Lower leg skin (tissue), 4 donors: ENCODE data around the gene SEMA3D. TPM values are rescaled to one million over a fixed set of nuclear protein-coding genes. Genes with fewer than 3 reads are reported as not detected.

Experiments
- DNase-seq, 2 donors: peaks; one replicate each; pipeline ENCODE4 v3.0.0-alpha.2; 2019; ENCODE audit warnings: low spot score in 2 of 2
- H3K4me3 ChIP-seq: fragments of 200-600 bp; sonication (generic); 2 replicates; pipeline ENCODE4 v1.5.1; 2017; ENCODE audit warnings: mild to moderate bottlenecking, low read depth; ENCODE audit not compliant: poor library complexity, severe bottlenecking
- POLR2A ChIP-seq, 2 donors: fragments of 450-650 bp; IDR thresholded peaks; one replicate each; pipeline ENCODE4 v1.6.1; 2016 to 2017; ENCODE audit warnings: antibody characterized with exemption in 2 of 2, mild to moderate bottlenecking in 1 of 2, moderate library complexity in 1 of 2
- WGBS, 2 donors: methylation state at CpG; one replicate each; pipeline ENCODE4 v1.1.5; 2018; 5-methylcytosine and 5-hydroxymethylcytosine counted together
- intact Hi-C: fragments of 100-400 bp; cut with DNase I; formaldehyde crosslinking; loops from one replicate; pipeline ENCODE4 v1.15.0; 2023; ENCODE audit warnings: low total_unique reads
- total RNA-seq, 4 donors: library from RNA; depleted of rRNA; stranded (reverse); fragments of >200 nt; gene quantifications; one replicate each; pipeline ENCODE4 v1.1.0, GENCODE V29; 2016
- TF ChIP-seq, protein P1 (sequence below), 3 donors: fragments of 450-650 bp; IDR thresholded peaks; one replicate each; pipeline ENCODE4 v1.5.1; 2016; ENCODE audit warnings: antibody characterized with exemption in 3 of 3, mild to moderate bottlenecking in 3 of 3, moderate library complexity in 2 of 3

The SEMA3D gene
- total RNA-seq, 4 donors from 2014 or later, result 2.4 to 4.7 (median 2.7) TPM

DNA sequence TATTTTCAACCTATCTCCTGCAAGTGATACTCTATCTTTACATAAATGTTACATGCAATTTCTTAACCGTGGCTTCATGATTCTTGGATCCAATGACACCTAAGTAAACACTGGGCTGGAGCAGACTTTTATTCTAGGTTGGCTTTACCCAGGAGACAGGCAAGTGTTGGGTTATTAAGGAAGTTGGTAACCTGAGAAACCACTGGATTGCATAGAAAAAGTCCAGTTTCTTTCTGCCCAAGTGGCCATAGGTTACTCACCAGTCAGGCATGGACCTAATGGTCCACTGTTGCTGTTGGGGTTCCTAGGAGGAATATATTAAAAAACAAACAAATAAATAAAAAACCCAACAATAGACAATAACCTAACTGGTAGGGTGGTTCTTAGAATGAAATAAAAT is 112.8 kb downstream of the SEMA3D start:
- H3K4me3 ChIP-seq, result no peak overlapping the region
- intact Hi-C loops, result no loop called here
- no peak for TF ChIP-seq POLR2A (IDR thresholded peaks at IDR 0.05)
- TF ChIP-seq, protein P1, sequence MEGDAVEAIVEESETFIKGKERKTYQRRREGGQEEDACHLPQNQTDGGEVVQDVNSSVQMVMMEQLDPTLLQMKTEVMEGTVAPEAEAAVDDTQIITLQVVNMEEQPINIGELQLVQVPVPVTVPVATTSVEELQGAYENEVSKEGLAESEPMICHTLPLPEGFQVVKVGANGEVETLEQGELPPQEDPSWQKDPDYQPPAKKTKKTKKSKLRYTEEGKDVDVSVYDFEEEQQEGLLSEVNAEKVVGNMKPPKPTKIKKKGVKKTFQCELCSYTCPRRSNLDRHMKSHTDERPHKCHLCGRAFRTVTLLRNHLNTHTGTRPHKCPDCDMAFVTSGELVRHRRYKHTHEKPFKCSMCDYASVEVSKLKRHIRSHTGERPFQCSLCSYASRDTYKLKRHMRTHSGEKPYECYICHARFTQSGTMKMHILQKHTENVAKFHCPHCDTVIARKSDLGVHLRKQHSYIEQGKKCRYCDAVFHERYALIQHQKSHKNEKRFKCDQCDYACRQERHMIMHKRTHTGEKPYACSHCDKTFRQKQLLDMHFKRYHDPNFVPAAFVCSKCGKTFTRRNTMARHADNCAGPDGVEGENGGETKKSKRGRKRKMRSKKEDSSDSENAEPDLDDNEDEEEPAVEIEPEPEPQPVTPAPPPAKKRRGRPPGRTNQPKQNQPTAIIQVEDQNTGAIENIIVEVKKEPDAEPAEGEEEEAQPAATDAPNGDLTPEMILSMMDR (IDR thresholded peaks at IDR 0.05), result no peak
- DNase-seq, result no peak
- WGBS, 2 donors, result 82 to 86% methylated on average over 1 of the region's 1 CpG

DNA sequence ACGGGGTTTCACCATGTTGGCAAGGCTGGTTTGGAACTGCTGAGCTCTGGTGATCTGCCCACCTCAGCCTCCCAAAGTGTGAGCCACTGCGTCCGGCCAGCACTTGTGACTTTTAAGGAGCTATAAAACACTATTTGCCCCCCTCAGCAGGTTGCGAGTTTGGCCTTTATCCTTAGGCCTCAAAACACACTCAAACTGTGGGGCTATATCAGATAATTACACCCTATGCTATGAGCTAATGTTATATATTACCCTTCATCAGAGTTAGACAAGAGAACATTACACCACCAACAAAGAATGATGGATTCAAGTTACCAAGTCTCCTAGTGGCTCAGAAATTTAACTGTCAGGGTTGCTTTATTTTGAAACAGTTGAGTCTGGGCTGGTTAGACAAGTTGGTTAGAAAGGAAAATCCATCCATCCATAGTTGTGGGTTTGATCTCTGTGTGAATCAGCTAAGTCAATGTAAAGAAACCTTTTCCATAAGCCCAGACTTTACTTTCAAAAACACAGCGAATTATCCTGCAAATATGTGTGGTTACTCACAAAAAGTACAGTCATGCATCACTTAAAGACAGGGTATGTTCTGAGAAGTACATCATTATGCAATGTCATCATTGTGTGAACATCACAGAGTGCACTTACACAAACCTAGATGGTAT is 115.8 kb downstream of the SEMA3D start:
- no peak overlapping the region for H3K4me3 ChIP-seq
- DNase-seq, result no peak
- intact Hi-C loops, result no loop called here
- WGBS, 2 donors, result 96 to 99% methylated on average over 5 of the region's 5 CpGs
- TF ChIP-seq, protein P1 (IDR thresholded peaks at IDR 0.05), result no peak
- TF ChIP-seq POLR2A (IDR thresholded peaks at IDR 0.05), result no peak

DNA sequence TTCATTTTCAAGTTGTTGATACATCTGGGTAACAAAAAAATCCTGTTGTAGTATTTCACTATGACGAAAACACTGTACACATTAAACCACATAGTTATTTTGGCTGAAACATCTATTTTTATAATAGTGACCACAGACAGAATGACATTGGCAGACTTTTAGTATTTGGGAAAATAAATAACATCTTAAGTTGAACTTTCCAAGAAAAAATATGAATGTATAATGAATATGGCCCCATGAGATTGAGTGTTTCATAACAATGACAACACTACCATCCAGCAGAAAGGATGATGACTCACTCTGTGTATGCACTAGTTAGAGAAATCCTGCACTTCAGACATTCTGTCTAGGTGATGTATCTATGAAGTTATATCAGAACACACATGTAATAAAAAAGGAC is 118.1 kb downstream of the SEMA3D start:
- no peak for DNase-seq
- no peak for TF ChIP-seq POLR2A (IDR thresholded peaks at IDR 0.05)
- TF ChIP-seq, protein P1 (IDR thresholded peaks at IDR 0.05), result no peak
- intact Hi-C loops, result no loop called here
- WGBS, 2 donors, result 50 to 66% methylated on average over 1 of the region's 1 CpG
- no peak overlapping the region for H3K4me3 ChIP-seq

DNA sequence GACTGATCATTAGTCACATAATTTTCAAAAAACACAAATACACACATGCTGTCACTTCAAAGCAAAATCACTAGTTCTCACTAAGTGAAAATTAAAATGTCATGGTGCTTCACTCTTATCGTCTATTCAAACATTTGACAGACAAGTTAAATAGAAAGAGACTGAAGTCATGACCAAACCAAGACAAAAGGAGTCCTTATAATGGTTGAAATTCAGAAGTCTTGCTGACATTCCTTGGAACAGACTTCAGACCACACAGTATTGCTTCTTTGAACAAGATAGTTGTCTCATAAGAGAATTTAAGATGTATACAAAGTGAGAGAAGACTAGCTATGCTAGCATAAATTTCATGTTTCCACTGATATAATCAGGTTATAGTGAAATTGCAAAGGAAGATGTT is 119.5 kb downstream of the SEMA3D start:
- WGBS, 2 donors, result 73 to 90% methylated on average over 1 of the region's 1 CpG
- TF ChIP-seq, protein P1 (IDR thresholded peaks at IDR 0.05), result no peak
- TF ChIP-seq POLR2A (IDR thresholded peaks at IDR 0.05), result no peak
- DNase-seq, result no peak
- no peak overlapping the region for H3K4me3 ChIP-seq
- intact Hi-C loops, result no loop called here

DNA sequence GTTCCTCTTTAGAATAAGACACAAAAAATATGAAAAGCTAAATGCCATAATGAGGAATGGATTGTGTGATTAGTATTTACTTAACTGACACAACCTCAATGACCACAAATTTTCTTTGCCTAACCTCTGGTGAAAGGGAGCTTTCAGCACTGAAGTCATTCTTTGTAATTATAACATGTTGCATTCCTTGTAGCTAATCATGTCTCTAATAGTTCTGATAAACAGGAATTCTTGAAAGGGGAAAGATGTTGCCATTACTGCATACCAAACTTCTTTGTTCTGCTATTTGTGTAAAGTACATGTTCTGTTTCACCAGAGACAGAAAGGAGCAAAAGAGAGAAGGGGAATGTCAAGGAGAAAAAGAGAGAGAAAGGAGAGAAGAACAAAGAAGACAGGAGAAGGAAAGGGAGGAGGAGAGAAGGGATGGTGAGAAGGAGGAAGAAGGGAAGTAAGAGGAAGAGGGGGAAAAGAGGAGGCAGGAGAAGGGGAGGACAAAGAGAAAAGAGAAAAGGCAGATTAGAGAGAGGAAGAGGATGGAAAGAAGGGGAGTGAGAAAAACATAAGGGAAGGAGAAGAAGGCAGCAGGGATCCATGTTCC is 120.9 kb downstream of the SEMA3D start:
- intact Hi-C loops, result no loop called here

More for the DNA sequence above, 120.9 kb downstream of the SEMA3D start:
- DNase-seq, result no peak
- no peak overlapping the region for H3K4me3 ChIP-seq
- TF ChIP-seq, protein P1 (IDR thresholded peaks at IDR 0.05), result no peak
- TF ChIP-seq POLR2A (IDR thresholded peaks at IDR 0.05), result no peak
